Chondrocyte (in vitro differentiated cells): ENCODE measurements around the gene DSCAM. TPM values are rescaled to one million over a fixed set of nuclear protein-coding genes. Genes with fewer than 3 reads are reported as not detected.

Experiments used
- DNase-seq: peaks from one replicate; pipeline ENCODE4 v3.0.0; 2021; ENCODE audit warnings: mixed read lengths, low spot score
- H3K27ac Mint-ChIP-seq: one replicate; pipeline ENCODE4 v1.8.0; 2021; ENCODE audit warnings: mild to moderate bottlenecking, moderate library complexity, mixed read lengths; ENCODE audit not compliant: unreplicated experiment
- H3K27me3 Mint-ChIP-seq: 2 replicates; pipeline ENCODE4 v1.8.0; 2021; ENCODE audit warnings: low read depth, mixed read lengths
- H3K36me3 Mint-ChIP-seq: 2 replicates; pipeline ENCODE4 v1.8.0; 2021; ENCODE audit warnings: low read depth, mixed read lengths
- H3K4me1 Mint-ChIP-seq: 2 replicates; pipeline ENCODE4 v1.8.0; 2021; ENCODE audit warnings: low read depth, mild to moderate bottlenecking, mixed read lengths
- H3K4me3 Mint-ChIP-seq: one replicate; pipeline ENCODE4 v1.8.0; 2021; ENCODE audit warnings: mild to moderate bottlenecking, moderate library complexity, mixed read lengths; ENCODE audit not compliant: unreplicated experiment
- H3K9me3 Mint-ChIP-seq: 2 replicates; pipeline ENCODE4 v1.8.0; 2021; ENCODE audit warnings: low read depth, mixed read lengths
- total RNA-seq: library from RNA; stranded (reverse); gene quantifications from 3 replicates; pipeline ENCODE4 v1.2.1, GENCODE V29; 2021
- TF ChIP-seq, protein P1 (sequence below): fragments of 200-600 bp; sonication (generic); IDR thresholded peaks from 2 replicates; pipeline ENCODE4 v1.5.0; 2021; ENCODE audit warnings: antibody characterized with exemption, mild to moderate bottlenecking, moderate library complexity

The DSCAM gene
- total RNA-seq, 1 donor from 2014 or later = not detected

DNA sequence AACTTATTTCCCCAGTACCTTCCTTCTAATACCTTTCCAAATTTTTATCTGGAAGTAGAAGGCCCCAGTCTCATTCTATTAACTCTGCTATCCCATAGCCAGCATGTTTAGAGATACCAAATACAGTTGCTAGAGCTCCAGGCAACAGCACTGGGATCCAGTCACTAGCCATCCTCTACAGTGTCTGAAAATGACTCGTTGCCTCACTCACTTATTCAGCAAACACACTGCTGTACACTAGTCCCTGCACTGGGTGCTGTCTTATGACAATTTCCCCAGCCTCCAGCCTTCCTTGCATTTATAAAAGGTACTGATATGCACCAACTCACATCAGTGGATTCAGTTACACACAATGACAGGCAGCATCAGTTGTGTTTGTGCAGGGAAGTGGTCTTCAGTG is 179.0 kb downstream of the DSCAM start:
- TF ChIP-seq, protein P1, sequence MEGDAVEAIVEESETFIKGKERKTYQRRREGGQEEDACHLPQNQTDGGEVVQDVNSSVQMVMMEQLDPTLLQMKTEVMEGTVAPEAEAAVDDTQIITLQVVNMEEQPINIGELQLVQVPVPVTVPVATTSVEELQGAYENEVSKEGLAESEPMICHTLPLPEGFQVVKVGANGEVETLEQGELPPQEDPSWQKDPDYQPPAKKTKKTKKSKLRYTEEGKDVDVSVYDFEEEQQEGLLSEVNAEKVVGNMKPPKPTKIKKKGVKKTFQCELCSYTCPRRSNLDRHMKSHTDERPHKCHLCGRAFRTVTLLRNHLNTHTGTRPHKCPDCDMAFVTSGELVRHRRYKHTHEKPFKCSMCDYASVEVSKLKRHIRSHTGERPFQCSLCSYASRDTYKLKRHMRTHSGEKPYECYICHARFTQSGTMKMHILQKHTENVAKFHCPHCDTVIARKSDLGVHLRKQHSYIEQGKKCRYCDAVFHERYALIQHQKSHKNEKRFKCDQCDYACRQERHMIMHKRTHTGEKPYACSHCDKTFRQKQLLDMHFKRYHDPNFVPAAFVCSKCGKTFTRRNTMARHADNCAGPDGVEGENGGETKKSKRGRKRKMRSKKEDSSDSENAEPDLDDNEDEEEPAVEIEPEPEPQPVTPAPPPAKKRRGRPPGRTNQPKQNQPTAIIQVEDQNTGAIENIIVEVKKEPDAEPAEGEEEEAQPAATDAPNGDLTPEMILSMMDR = no peak
- DNase-seq = no peak
- Mint-ChIP-seq H3K4me1 (no peaks in the 10 kb centered on the region), H3K36me3 (no peaks in the 10 kb centered on the region), H3K27ac (no peak overlapping the region), H3K9me3 (peaks cover 10% of the 10 kb centered on the region), H3K4me3 (no peak overlapping the region), H3K27me3 (no peaks in the 10 kb centered on the region)

DNA sequence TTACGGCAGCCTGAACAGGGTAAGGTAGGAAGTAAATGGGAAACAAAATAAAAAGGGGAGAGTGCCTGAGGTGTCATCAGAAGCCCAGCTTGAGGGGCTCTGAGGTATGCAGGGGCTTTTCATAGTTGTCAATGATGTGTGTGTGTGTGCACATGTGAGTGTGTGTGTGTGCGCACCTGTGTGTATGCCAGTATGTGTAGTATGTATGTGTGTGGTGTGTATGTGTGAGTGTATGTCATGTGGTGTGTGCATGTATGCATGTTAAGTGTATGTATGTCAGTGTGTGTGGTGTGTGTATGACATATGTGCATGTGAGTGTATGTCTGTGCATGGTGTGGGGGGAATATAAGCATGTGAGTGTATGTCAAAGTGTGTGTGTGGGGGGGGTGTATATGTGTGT is 184.1 kb downstream of the DSCAM start:
- Mint-ChIP-seq H3K4me1 (no peaks in the 10 kb centered on the region), H3K4me3 (no peak overlapping the region), H3K27ac (no peak overlapping the region), H3K9me3 (peaks cover 11% of the 10 kb centered on the region), H3K27me3 (no peaks in the 10 kb centered on the region), H3K36me3 (no peaks in the 10 kb centered on the region)
- DNase-seq = no peak
- TF ChIP-seq, protein P1 = no peak

DNA sequence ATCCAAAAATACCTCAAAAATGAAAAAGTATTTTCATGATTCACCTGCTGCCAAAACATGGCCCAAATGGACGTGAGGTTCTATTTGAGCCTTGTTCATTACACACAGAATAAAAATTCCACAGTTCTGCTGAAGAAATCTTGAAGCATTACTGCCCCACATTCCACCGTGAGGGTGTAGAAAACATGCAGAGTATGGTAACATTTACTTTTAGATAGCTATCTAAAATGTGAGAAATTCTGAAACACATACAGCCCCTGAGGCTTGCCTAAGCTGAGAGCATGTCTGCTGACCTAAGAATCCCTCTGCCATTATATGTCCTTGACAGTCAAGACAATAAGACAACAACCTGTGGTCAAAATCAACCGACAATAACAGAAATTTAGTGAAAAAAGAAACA is 186.5 kb downstream of the DSCAM start:
- H3K27me3 Mint-ChIP-seq = no peaks in the 10 kb centered on the region
- DNase-seq = no peak
- H3K27ac Mint-ChIP-seq = no peak overlapping the region
- peaks cover 24% of the 10 kb centered on the region for H3K9me3 Mint-ChIP-seq
- H3K36me3 Mint-ChIP-seq = no peaks in the 10 kb centered on the region
- H3K4me3 Mint-ChIP-seq = no peak overlapping the region
- TF ChIP-seq, protein P1 = no peak
- H3K4me1 Mint-ChIP-seq = no peaks in the 10 kb centered on the region

DNA sequence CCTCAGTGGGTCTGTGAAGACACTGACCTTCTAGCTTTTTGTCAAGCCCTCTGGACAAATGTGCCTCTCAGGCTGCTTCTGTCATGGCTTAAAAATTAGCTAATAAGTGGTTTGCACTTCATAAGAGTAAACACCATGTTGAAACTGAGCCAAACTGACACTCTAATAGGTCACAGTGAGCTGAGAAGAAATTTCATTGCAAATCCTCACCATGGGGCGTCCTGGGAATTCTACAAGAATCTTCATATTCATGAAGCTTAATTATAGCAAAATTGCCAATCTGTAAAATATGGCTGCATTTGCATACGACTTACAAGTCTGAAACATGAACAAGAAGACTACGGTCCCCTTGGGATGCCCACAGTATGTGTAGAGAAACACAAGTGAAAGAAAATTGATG is 188.6 kb downstream of the DSCAM start:
- TF ChIP-seq, protein P1 = no peak
- DNase-seq = no peak
- peaks cover 21% of the 10 kb centered on the region for H3K9me3 Mint-ChIP-seq
- no peak overlapping the region for H3K27ac Mint-ChIP-seq
- H3K4me1 Mint-ChIP-seq = no peaks in the 10 kb centered on the region
- no peaks in the 10 kb centered on the region for H3K27me3 Mint-ChIP-seq
- H3K4me3 Mint-ChIP-seq = no peak overlapping the region
- H3K36me3 Mint-ChIP-seq = no peaks in the 10 kb centered on the region

DNA sequence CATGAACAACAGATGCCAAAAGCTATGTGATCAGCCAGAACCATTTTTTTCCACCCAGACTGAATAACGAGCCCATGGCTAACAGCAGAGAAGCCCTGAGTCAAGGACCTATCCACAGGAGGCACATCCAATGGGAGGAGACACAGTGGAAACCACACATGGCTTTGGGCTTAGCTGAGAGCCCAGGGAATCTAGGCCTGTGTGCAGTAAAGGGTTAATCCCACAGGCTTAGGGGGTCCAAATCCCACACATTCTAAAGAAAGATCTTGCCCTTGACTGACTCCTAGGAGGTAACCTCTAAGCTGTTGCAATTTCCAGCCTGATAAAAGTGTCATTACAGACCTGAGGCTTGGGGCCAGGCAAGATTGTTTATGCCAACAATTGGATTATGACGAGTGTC is 194.5 kb downstream of the DSCAM start:
- no peak overlapping the region for H3K4me3 Mint-ChIP-seq
- H3K27me3 Mint-ChIP-seq = no peaks in the 10 kb centered on the region
- H3K4me1 Mint-ChIP-seq = no peaks in the 10 kb centered on the region
- TF ChIP-seq, protein P1 = no peak
- DNase-seq = no peak
- no peaks in the 10 kb centered on the region for H3K36me3 Mint-ChIP-seq
- H3K27ac Mint-ChIP-seq = no peak overlapping the region
- peaks cover 48% of the 10 kb centered on the region for H3K9me3 Mint-ChIP-seq
